ENCODE results near the gene PPL. TPM values are rescaled to one million over a fixed set of nuclear protein-coding genes. Genes with fewer than 3 reads are reported as not detected.

PPL gene
- total and polyA plus RNA-seq, 2 of the 13 experiments (the other 11 are each of a cell fraction or from before 2014, with no cell fraction given) = 5.7 to 6.6 TPM

GRCh38 chr16:4936181-4936990, 562 bp downstream of the PPL start (continued):
- TF ChIP-seq, protein P1, sequence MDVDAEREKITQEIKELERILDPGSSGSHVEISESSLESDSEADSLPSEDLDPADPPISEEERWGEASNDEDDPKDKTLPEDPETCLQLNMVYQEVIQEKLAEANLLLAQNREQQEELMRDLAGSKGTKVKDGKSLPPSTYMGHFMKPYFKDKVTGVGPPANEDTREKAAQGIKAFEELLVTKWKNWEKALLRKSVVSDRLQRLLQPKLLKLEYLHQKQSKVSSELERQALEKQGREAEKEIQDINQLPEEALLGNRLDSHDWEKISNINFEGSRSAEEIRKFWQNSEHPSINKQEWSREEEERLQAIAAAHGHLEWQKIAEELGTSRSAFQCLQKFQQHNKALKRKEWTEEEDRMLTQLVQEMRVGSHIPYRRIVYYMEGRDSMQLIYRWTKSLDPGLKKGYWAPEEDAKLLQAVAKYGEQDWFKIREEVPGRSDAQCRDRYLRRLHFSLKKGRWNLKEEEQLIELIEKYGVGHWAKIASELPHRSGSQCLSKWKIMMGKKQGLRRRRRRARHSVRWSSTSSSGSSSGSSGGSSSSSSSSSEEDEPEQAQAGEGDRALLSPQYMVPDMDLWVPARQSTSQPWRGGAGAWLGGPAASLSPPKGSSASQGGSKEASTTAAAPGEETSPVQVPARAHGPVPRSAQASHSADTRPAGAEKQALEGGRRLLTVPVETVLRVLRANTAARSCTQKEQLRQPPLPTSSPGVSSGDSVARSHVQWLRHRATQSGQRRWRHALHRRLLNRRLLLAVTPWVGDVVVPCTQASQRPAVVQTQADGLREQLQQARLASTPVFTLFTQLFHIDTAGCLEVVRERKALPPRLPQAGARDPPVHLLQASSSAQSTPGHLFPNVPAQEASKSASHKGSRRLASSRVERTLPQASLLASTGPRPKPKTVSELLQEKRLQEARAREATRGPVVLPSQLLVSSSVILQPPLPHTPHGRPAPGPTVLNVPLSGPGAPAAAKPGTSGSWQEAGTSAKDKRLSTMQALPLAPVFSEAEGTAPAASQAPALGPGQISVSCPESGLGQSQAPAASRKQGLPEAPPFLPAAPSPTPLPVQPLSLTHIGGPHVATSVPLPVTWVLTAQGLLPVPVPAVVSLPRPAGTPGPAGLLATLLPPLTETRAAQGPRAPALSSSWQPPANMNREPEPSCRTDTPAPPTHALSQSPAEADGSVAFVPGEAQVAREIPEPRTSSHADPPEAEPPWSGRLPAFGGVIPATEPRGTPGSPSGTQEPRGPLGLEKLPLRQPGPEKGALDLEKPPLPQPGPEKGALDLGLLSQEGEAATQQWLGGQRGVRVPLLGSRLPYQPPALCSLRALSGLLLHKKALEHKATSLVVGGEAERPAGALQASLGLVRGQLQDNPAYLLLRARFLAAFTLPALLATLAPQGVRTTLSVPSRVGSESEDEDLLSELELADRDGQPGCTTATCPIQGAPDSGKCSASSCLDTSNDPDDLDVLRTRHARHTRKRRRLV (CRISPR knock-in tag; IDR thresholded peaks at IDR 0.05) = no peak
- TF ChIP-seq TBX2 (CRISPR knock-in tag; IDR thresholded peaks at IDR 0.05; ENCODE audit: borderline replicate concordance) (peak; percentile 48), CC2D1A (CRISPR knock-in tag; IDR thresholded peaks at IDR 0.05) (no peak), ZNF263 (CRISPR knock-in tag; IDR thresholded peaks at IDR 0.05) (0 out of 2 replicates have a peak, but pooled peaks have one; percentile 24), SMAD9 (CRISPR knock-in tag; IDR thresholded peaks at IDR 0.05) (0 out of 2 replicates have a peak, but pooled peaks have one; percentile 26), ZNF607 (CRISPR knock-in tag; IDR thresholded peaks at IDR 0.05; ENCODE audit: borderline replicate concordance) (no peak), ZBTB1 (CRISPR knock-in tag; IDR thresholded peaks at IDR 0.05; ENCODE audit: borderline replicate concordance) (no peak), ZNF333 (CRISPR knock-in tag; IDR thresholded peaks at IDR 0.05; ENCODE audit: borderline replicate concordance) (no peak), REPIN1 (CRISPR knock-in tag; IDR thresholded peaks at IDR 0.05; ENCODE audit: borderline replicate concordance, low read depth) (no peak), CBFB (CRISPR knock-in tag; IDR thresholded peaks at IDR 0.05) (no peak), CENPT (CRISPR knock-in tag; IDR thresholded peaks at IDR 0.05; ENCODE audit: low read depth) (no peak), U2AF2 (IDR thresholded peaks at IDR 0.05; ENCODE audit: low read depth, low read length) (no peak), ATAD3A (CRISPR knock-in tag; IDR thresholded peaks at IDR 0.05) (no peak), NFIC (IDR thresholded peaks at IDR 0.05; ENCODE audit: low read length) (no peak), TRIM24 (CRISPR knock-in tag; IDR thresholded peaks at IDR 0.05) (no peak)
- TF ChIP-seq, protein P2, sequence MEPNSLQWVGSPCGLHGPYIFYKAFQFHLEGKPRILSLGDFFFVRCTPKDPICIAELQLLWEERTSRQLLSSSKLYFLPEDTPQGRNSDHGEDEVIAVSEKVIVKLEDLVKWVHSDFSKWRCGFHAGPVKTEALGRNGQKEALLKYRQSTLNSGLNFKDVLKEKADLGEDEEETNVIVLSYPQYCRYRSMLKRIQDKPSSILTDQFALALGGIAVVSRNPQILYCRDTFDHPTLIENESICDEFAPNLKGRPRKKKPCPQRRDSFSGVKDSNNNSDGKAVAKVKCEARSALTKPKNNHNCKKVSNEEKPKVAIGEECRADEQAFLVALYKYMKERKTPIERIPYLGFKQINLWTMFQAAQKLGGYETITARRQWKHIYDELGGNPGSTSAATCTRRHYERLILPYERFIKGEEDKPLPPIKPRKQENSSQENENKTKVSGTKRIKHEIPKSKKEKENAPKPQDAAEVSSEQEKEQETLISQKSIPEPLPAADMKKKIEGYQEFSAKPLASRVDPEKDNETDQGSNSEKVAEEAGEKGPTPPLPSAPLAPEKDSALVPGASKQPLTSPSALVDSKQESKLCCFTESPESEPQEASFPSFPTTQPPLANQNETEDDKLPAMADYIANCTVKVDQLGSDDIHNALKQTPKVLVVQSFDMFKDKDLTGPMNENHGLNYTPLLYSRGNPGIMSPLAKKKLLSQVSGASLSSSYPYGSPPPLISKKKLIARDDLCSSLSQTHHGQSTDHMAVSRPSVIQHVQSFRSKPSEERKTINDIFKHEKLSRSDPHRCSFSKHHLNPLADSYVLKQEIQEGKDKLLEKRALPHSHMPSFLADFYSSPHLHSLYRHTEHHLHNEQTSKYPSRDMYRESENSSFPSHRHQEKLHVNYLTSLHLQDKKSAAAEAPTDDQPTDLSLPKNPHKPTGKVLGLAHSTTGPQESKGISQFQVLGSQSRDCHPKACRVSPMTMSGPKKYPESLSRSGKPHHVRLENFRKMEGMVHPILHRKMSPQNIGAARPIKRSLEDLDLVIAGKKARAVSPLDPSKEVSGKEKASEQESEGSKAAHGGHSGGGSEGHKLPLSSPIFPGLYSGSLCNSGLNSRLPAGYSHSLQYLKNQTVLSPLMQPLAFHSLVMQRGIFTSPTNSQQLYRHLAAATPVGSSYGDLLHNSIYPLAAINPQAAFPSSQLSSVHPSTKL (CRISPR knock-in tag; IDR thresholded peaks at IDR 0.05) = no peak
- TF ChIP-seq, protein P3, sequence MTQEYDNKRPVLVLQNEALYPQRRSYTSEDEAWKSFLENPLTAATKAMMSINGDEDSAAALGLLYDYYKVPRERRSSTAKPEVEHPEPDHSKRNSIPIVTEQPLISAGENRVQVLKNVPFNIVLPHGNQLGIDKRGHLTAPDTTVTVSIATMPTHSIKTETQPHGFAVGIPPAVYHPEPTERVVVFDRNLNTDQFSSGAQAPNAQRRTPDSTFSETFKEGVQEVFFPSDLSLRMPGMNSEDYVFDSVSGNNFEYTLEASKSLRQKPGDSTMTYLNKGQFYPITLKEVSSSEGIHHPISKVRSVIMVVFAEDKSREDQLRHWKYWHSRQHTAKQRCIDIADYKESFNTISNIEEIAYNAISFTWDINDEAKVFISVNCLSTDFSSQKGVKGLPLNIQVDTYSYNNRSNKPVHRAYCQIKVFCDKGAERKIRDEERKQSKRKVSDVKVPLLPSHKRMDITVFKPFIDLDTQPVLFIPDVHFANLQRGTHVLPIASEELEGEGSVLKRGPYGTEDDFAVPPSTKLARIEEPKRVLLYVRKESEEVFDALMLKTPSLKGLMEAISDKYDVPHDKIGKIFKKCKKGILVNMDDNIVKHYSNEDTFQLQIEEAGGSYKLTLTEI (CRISPR knock-in tag; conservative IDR thresholded peaks at IDR 0.05) = no peak

Measured in HepG2 (cell line).